Inflammatory macrophage (primary cell): Measurements from ENCODE around the gene DCK.
A peak's percentile ranks its signal among the peaks of the same experiment; 100 is the strongest.
"Not testable (repeated sequence)": the region's sequence is repeated elsewhere in the genome, so short reads cannot be mapped to it uniquely, and the experiment has no call there.

Experiments
- DNase-seq, 2 donors: peaks; one replicate each; pipeline ENCODE4 v3.0.0-alpha.2; 2020 to 2022

Gene DCK

DNA sequence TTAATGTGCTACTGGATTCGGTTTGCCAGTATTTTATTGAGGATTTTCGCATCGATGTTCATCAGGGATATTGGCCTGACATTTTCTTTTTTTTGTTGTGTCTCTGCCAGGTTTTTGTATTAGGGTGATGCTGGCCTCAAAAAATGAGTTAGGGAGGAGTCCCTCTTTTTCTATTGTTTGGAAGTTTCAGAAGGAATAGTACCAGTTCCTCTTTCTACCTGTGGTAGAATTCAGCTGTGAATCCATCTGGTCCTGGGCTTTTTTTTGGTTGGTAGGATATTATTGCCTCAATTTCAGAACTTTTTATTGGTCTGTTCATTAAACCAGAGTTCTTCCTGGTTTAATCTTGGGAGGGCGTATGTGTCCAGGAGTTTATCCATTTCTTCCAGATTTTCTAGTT is 7.9 kb downstream of the DCK start:
- DNase-seq, result not testable (repeated sequence)

DNA sequence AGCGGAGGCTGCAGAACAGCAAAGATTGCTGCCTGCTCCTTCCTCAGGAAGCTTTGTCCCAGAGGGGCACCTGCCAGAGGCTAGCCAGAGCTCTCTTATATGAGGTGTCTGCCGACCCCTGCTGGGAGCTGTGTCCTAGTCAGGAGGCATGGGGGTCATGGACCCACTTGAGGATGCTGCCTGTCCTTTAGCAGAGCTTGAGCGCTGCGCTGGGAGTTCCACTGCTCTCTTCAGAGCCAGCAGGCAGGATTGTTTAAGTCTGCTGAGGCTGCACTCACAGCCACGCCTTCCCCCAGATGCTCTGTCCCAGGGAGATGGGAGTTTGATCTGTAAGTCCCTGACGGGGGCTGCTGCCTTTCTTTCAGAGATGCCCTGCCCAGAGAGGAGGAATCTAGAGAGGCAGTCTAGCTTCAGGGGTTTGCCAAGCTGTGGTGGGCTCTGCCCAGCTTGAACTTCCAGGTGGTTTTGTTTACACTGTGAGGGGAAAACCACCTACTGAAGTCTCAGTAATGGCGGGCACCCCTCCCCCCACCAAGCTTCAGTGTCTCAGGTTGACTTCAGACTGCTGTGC is 10.9 kb downstream of the DCK start:
- DNase-seq, result no peak

DNA sequence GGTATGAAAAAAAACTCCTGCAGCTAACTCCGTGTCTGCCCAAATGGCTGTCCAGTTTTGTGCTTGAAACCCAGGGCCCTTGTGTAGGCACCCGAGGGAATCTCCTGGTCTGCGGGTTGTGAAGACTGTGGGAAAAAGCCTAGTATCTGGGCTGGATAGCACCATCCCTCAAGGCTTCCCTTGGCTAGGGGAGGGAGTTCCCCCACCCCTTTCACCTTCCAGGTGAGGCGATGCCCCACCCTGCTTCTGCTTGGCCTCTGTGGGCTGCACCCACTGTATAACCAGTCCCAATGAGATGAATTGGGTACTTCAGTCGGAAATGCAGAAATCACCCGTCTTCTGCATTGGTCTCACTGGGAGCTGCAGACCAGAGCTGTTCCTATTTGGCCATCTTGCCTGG is 11.6 kb downstream of the DCK start:
- not testable (repeated sequence) for DNase-seq

DNA sequence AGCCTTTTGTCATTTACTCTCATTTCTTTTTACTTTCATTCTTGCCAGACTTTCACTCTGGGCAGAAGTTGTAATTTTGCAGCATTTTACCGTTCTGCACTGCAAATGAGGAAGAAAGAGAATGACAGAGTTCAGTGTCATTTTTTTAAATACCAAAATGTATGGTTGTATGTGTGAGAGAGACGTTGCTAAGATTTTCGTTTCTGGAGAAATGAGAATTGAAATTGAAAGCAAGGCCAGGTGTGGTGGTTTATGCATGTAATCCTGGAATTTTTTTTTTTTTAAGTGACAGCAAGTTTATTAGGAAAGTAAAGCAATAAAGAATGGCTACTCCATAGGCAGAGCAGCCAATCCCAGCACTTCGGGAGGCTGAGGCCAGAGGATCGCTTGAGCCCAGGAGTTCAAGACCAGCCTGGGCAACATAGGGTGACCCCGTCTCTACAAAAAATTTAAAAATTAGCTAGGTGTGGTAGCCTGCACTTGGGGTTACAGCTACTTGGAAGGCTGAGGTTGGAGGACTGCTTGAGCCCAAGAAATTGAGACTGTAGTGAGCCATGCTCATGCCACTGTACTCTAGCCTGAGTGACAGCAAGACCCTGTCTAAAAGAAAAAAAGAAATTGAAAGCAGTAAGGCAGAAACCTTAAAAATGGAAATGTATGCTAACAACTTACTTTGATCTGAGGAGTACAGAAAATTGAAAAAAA is 12.9 kb downstream of the DCK start:
- DNase-seq, result peak; percentile 10 to 24

DNA sequence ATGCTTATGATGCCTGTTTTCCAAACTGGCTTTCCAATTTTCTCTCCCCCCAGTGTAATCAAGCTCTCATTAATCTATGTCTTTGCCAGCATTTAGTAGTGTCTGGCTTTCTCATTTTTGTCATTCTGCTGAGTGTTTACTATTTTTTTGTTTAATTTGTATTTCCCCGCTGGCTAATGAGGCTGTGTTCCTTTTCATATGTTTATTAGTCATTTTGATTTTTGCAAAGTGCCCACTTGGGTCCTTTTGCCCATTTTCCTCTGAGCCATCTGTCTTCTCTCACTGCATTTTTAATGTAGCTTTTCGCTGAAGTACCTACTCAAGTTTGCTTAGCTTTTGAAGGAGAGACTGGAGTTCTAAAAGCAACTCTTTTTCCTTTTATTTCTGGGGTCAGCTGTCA is 14.7 kb downstream of the DCK start:
- no peak for DNase-seq

DNA sequence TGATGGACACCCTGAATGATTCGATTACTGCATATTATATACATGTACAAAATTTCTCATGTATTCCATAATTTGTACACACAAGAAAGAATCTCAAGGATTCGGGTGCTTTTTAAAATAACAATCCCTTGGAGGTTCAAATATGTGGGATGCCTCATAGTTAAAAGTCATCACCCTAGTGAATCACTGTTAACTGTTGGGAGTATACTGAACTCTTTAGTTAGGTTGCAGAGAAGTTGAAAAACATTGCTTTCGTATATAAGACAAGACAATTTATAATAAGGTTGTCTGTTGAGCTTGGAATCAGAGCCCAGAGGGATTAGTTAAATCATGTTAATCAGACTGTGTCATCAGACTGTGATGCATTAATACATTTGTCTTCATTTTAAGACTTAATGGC is 15.6 kb downstream of the DCK start:
- no peak for DNase-seq

DNA sequence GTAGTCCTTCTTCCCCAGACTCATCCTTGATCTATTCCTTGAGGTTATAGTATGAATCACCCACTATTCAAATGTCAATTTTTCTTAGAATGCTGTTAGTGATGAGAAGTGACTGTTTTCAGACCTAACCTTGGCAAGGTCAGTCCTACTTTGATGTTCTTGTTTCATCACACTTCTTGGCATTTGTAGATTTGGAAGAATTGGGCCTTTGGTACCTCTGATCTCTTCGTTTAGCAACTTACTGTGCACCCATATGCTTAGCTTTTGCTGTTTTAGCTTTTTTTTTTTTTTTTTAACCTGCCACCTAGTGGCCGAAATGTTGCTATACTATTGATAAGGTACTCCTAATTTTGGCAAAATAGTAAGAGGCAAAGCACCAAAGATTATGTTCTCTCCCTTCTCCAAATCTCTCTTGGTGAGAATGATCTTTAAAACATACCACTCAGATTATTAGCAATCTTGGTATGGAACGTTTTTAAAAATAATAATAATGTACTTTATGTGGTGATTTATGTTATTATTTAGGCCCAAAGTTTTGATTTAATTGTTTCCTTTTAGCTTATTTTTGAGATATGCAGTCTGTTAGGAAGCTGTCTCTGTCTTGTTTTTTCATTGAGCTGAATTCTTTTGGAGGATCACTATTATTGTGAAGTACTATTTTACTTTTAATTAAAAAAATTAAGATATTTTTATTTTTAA is 16.6 kb downstream of the DCK start:
- DNase-seq, result peak; percentile 25 to 63

DNA sequence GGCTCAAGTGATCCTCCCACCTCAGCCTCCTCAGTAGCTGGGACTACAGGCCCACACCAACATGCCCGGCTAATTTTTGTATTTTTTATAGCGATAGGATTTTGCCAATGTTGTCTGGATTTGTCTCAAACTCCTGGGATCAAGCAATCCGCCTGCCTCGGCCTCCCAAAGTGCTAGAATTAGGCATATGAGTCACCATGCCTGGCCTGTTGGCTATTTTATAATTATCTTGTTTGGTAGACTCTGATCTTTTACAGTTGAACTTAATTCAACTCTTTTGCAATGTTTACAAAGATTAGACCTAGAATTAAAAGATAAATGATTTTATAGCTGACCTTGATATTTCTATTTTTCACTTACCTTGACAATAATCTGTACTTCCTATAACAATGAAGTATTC is 18.0 kb downstream of the DCK start:
- DNase-seq, result no peak

DNA sequence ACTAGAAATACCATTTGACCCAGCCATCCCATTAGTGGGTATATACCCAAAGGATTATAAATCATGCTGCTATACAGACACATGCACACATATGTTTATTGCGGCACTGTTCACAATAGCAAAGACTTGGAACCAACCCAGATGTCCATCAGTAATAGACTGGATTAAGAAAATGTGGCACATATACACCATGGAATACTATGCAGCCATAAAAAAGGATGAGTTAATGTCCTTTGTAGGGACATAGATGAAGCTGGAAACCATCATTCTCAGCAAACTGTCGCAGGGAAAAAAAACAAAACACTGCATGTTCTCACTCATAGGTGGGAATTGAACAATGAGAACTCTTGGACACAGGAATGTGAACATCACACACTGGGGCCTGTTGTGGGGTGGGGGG is 23.9 kb downstream of the DCK start:
- DNase-seq, result not testable (repeated sequence)

DNA sequence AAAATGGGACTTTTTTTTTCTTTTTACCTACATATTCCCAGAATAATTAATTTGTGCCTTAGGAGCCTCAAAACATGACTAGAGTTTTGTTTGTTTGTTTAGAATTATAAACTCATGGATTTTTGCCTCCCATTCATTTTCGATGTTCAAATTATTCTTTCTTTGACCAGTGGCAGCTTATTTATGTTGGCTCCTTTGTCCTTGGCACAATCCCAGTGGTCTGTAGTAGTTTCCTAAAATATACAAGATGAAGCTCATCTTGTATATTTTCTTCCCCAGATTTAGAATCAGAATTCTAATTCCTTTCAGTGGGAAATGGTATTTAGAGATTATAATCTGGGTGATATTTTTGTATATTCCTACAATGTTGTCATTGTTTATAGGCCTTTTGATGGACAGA is 27.2 kb downstream of the DCK start:
- no peak for DNase-seq

DNA sequence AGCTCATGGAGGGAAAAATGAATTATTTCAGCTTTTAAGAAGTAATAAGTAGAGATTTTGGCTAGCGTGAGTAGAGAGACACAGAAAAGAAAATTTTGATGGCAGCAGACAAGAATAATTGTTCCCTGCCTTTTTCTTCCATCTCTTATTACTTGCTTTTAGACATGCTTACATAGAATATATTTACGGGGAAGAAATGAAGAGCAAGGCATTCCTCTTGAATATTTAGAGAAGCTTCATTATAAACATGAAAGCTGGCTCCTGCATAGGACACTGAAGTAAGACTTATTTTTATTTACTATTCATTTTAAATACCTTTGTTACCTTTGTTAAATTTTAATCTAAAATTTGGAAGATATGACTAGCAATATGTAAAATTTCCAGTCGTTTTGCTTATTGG is 32.2 kb downstream of the DCK start:
- no peak for DNase-seq

DNA sequence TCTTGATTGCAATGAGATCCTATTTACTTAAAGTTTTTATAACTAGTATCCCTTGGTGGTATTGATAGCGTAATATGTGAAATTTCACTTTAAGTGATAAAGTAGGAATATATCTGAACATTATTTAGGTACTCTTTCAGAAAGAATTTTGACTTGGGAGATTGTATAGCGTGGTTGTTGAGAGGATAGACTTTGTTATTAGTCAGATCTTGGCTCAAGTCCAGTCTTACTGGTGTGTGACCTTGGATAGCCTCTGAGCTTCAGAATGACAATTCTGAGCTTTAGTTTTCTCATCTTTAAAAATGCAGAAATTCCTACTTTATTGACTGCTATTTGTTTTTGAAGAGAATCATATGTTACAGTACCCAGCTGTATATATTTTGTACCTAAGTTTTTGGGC is 32.6 kb downstream of the DCK start:
- peak in 1 of 2 donors; percentile 11 for DNase-seq

DNA sequence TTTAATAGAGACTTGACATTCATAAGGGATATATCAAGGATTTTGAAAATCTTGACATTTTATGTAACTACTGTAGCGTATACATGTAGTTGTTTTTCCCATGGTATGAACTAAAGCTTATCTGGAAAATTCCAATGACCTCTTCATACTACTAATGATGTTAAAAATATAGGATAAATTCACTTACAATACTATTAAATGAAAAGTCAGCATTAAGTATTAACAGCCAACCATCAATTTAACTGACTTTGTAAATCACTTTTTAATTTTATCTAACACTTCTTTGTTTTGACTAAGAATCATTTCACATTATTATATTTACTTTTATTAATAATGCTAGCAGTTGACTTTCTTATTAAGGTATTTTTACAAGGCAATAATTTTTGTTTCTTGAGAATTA is 34.2 kb downstream of the DCK start:
- no peak for DNase-seq

DNA sequence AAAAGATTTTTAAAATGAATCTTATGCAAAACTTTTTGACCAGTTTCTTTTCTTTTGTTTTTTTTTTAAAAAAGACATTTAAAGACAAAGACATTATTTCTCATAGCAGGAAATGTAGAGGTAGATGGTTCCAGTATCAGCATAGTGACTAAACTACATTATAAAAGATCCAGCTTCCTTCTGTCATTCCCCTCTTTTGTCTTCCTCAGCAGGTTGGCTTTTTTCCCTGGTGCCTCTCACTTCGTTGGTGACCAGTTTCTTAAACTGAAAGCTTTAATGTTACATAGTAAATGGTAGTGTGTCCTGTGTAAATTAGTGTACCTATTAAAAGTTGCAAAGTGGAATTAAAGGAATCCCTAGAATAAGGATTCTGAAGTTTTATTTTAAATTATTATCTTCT is 36.1 kb downstream of the DCK start:
- no peak for DNase-seq

DNA sequence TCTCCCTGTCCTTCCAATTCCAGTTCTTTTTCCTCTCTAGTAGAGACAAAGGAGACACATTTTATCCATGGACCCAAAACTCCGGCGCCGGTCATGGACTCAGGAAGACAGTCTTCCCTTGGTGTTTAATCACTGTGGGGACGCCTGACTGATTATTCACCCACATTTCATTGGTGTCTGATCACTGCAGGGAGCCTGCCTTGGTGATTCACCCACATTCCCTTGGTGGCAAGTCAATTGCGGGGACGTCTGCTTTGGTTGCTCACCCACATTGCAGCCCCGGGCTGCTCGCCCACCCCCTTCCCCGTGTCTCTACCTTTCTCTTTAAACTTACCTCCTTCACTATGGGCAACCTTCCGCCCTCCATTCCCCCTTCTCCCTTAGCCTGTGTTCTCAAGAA is 38.7 kb downstream of the DCK start:
- not testable (repeated sequence) for DNase-seq

DNA sequence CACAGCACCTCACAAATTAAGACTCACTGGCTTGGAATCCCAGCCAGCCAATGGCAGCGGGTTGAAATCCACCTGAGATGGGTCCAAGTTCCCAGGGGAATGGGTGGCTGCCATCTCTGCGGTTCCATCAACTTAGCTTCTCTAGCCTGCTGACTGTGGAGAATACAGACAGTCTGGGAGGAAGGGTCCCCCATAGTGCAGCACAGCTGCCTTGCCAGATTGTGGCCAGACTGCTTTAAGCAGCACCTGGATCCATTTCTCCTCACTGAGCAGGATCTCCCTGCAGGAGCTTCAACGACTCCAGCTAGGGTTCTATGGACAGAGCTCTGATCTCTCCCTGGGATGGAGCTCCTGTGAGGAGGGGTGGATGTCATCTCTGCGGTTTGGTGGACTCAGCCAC is 51.8 kb downstream of the DCK start:
- no peak for DNase-seq

DNA sequence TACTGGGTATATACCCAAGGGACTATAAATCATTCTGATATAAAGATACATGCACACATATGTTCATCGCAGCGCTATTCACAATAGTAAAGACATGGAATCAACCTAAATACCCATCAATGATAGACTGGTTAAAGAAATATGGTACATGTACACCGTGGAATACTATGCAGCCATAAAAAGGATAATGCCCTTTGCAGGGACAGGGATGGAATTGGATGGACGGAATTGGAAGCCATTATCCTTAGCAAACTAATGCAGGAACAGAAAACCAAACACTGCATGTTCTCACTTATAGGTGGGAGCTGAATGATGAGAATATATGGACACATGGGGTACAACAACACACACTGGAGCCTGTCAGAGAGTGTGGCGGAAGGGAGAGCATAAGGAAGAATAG is 55.9 kb downstream of the DCK start:
- DNase-seq, result no peak

DNA sequence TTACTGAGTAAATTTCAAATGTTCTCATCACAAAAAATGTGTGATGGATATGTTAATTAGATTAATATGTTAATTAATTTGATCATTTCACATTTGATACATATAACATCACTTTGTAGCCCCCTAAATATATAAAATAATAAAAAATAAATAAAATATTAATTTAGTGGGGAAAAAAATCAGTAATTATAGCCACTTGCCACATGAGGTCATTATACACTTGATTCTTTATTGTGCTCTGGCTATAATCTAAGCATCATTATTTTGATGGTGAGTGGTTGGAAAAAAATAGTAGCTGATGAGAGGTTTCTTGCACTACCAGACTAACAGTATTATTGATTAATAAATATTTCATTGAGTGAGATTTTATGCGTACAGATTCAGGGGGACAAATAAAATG is 57.4 kb downstream of the DCK start:
- no peak for DNase-seq

DNA sequence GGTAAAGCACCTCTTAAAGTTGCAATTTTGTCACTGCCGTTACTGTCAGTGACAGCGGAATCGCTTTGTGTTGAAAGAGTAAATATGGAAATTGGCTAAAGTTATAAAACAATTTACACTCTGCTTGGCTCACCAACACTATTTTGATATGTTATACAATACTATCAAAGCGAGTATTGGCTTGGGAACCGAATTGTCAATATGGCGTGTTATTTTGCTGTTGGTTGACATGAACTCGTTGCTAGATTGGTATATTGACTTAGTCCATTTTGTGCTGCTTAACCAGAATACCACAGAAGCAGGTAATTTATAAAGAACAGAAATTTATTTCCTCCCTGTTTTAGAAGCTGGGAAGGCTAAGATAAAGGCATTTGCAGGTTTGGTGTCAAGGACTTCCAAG is 58.6 kb downstream of the DCK start:
- no peak for DNase-seq

DNA sequence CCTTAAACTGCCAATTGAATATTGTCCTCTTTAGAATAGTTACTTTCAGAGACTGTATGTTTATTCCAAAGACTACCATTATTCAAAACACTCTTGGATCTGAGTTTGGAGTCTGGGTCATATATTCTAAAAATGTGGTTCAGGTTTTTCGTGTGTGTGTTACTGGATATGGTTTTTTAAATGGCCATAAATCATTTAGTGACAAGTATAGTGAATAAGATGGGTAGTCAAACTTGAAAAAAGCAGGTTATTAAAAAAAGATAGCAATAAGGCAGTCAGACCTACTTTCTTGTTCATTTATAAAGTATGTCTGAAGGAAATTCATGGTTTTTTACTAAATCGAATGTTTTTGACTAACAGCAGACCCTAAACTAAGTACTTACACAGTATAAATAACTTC is 59.3 kb downstream of the DCK start:
- DNase-seq, result no peak

DNA sequence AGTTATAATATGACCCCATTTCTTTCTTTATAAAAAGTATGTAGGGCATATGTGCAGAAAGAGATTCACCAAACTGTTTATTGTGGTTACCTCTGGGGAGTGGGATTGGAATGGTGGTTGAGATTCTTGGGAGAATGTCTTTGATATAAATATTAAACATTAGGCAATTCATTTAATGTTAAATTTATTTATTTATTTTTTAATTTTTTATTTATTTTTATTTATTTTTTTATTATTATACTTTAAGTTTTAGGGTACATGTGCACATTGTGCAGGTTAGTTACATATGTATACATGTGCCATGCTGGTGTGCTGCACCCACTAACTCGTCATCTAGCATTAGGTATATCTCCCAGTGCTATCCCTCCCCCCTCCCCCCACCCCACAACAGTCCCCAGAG is 60.2 kb downstream of the DCK start:
- not testable (repeated sequence) for DNase-seq

DNA sequence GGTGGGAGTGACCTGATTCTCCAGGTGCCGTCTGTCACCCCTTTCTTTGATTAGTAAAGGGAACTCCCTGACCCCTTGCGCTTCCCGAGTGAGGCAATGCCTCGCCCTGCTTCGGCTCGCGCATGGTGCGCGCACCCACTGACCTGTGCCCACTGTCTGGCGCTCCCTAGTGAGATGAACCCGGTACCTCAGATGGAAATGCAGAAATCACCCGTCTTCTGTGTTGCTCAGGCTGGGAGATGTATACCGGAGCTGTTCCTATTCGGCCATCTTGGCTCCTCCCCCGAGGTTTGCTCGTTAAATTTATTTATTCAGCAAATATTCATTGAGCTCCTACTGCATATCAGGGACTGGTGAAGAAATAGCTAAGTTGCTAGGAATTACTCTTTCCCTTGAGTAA is 66.1 kb downstream of the DCK start:
- not testable (repeated sequence) for DNase-seq

DNA sequence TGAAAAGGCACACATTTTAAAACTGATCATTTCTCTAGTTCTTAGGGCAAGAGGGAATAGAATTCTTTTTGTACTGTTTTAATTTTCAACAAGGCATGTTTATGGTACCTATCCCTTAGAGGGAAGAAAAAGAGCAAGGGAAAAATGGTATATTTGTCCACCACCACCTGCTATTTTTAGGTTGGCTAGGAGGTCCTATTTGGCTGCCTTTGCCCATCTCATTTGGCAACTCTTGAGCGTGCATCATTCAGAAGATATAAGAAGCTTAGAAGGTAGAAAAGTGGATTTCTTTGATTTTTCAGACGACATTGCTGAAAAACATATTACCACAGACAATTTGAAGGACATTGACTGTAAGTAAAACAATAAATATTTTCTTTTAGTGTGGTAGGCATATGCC is 69.0 kb downstream of the DCK start:
- DNase-seq, result no peak

DNA sequence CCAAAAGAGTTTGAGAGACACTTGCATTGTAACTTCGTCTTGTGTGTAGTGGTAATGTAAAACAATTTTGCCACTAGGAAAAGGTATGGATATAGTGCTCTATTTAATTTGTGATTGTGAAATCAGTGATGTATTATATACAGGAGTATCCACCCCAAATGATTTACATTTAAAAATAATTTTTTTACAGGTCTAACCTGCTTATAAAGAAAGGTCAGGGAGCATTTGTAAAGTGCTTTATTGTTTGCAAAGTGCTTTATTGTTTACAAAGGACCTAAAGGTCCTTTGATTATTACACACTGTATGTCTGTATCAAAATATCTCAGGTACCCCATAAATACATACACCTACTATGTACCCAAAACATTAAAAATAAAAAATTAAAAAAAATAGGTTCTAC is 70.3 kb downstream of the DCK start:
- no peak for DNase-seq
